Keratinocyte (primary cell): ENCODE data around the gene F7. TPM values are rescaled to one million over a fixed set of nuclear protein-coding genes. Genes with fewer than 3 reads are reported as not detected.

ENCODE experiments used
- DNase-seq: peaks from one replicate; pipeline ENCODE4 v3.0.0-alpha.2; 2011; ENCODE audit warnings: low read depth, missing footprints, low spot score
- FAIRE-seq: peaks from 2 replicates; lab custom pipeline; 2011; peaks lifted over from hg19 to GRCh38; lab: Jason Lieb, UNC
- H2AFZ ChIP-seq: 2 replicates; pipeline ENCODE4 v1.6.0; 2012; ENCODE audit warnings: low read length, control low read depth, inconsistent platforms; ENCODE audit not compliant: control insufficient read depth
- H3K27ac ChIP-seq: 2 replicates; pipeline ENCODE4 v1.5.1; 2011; ENCODE audit warnings: low read length; ENCODE audit not compliant: control insufficient read depth, insufficient read depth
- H3K27me3 ChIP-seq: 3 replicates; pipeline ENCODE4 v1.6.0; 2011; ENCODE audit warnings: low read length; ENCODE audit not compliant: control insufficient read depth, insufficient read depth; ENCODE audit errors: extremely low read depth
- H3K36me3 ChIP-seq, 2 experiments: 2 replicates in 1 of 2; 3 replicates in 1 of 2; pipeline ENCODE4 v1.5.1; 2011; ENCODE audit warnings: low read length in 2 of 2, mild to moderate bottlenecking in 1 of 2; ENCODE audit not compliant: control insufficient read depth in 2 of 2, insufficient read depth in 2 of 2; ENCODE audit errors: extremely low read depth in 1 of 2
- H3K4me1 ChIP-seq: 3 replicates; pipeline ENCODE4 v1.5.1; 2011; ENCODE audit warnings: low read length; ENCODE audit not compliant: control insufficient read depth, insufficient read depth; ENCODE audit errors: extremely low read depth
- H3K4me2 ChIP-seq: 3 replicates; pipeline ENCODE4 v1.6.0; 2011; ENCODE audit warnings: low read depth, low read length; ENCODE audit not compliant: control insufficient read depth, insufficient read depth; ENCODE audit errors: extremely low read depth
- H3K4me3 ChIP-seq, 3 experiments: fragments of 200-600 bp in 1 of 3; sonication (generic) in 1 of 3; 2 replicates in 2 of 3; 3 replicates in 1 of 3; pipeline ENCODE4 v1.5.1; 2011 to 2016; ENCODE audit warnings: low read length in 3 of 3, mild to moderate bottlenecking in 3 of 3, control low read depth in 2 of 3, inconsistent platforms in 1 of 3, low read depth in 1 of 3, mixed read lengths in 1 of 3, mixed run types in 1 of 3, moderate library complexity in 1 of 3; ENCODE audit not compliant: control insufficient read depth in 2 of 3, insufficient read depth in 2 of 3; ENCODE audit errors: extremely low read depth in 1 of 3
- H3K79me2 ChIP-seq: 2 replicates; pipeline ENCODE4 v1.6.0; 2012; ENCODE audit warnings: low read length; ENCODE audit not compliant: control insufficient read depth, insufficient read depth
- H3K9ac ChIP-seq: 3 replicates; pipeline ENCODE4 v1.6.0; 2011; ENCODE audit warnings: low read length; ENCODE audit not compliant: control insufficient read depth, insufficient read depth; ENCODE audit errors: extremely low read depth
- H3K9me1 ChIP-seq: 3 replicates; pipeline ENCODE4 v1.6.0; 2011; ENCODE audit warnings: low read length; ENCODE audit not compliant: control insufficient read depth, insufficient read depth; ENCODE audit errors: extremely low read depth
- H3K9me3 ChIP-seq: 2 replicates; pipeline ENCODE4 v1.5.1; 2012; ENCODE audit warnings: low read depth, low read length; ENCODE audit not compliant: control insufficient read depth
- H4K20me1 ChIP-seq: 3 replicates; pipeline ENCODE4 v1.6.0; 2011; ENCODE audit warnings: low read length; ENCODE audit not compliant: control insufficient read depth, insufficient read depth; ENCODE audit errors: extremely low read depth
- EZH2 ChIP-seq: IDR thresholded peaks from one replicate; pipeline ENCODE4 v1.6.1; 2012; ENCODE audit warnings: inconsistent platforms, mild to moderate bottlenecking, low read length, moderate library complexity
- dilution Hi-C: fragments of 300-500 bp; cut with MboI; formaldehyde crosslinking; loops from one replicate; pipeline ENCODE4 v1.7.0; 2020; ENCODE audit warnings: low sequenced_read_pairs; ENCODE audit not compliant: extremely low pct_ligation_motif_present
- polyA plus RNA-seq, 5 experiments: library from polyadenylated mRNA; depleted of rRNA in 3 of 5; stranded (reverse) in 3 of 5; stranded (forward) in 1 of 5; unstranded in 1 of 5; fragments of >200 nt; gene quantifications; 1 replicate in 1 of 5; 2 replicates in 3 of 5; 3 replicates in 1 of 5; pipeline versions ENCODE4 v1.2.1 to v1.2.3, GENCODE V29; 2011 to 2012; ENCODE audit warnings: missing spikeins in 2 of 5, low read depth in 1 of 5, low replicate concordance in 1 of 5
- TF ChIP-seq, protein P1 (sequence below), 3 experiments: IDR thresholded peaks in 1 of 3; conservative IDR thresholded peaks in 1 of 3; optimal IDR thresholded peaks in 1 of 3; 2 replicates in 2 of 3; 3 replicates in 1 of 3; pipeline versions ENCODE3 to v1.5.1; 2011; ENCODE audit warnings: low read length in 3 of 3, mild to moderate bottlenecking in 3 of 3, moderate library complexity in 2 of 3, control low read depth in 1 of 3, inconsistent platforms in 1 of 3; ENCODE audit not compliant: insufficient read depth in 2 of 3; ENCODE audit errors: extremely low read depth in 1 of 3

Gene F7
- polyA plus RNA-seq, 1 donor (not counting 4 experiments of a cell fraction or from before 2014, with no cell fraction given) = not detected

GRCh38 chr13:113146750-113147149, 41.2 kb downstream of the F7 start:
- no peak overlapping the region for H2AFZ ChIP-seq
- H3K4me3 ChIP-seq = no peak overlapping the region
- no peaks in the 10 kb centered on the region for H3K9me3 ChIP-seq
- no peaks in the 10 kb centered on the region for H3K36me3 ChIP-seq
- no peaks in the 10 kb centered on the region for H3K9me1 ChIP-seq
- H3K27me3 ChIP-seq = peaks cover 6% of the 10 kb centered on the region
- no peak overlapping the region for H3K9ac ChIP-seq
- no peaks in the 10 kb centered on the region for H4K20me1 ChIP-seq
- H3K4me2 ChIP-seq = no peak overlapping the region
- FAIRE-seq = no peak
- no peak overlapping the region for H3K27ac ChIP-seq
- no peak for DNase-seq
- no peaks in the 10 kb centered on the region for H3K4me1 ChIP-seq
- dilution Hi-C loops = no loop called here
- H3K79me2 ChIP-seq = no peaks in the 10 kb centered on the region
- TF ChIP-seq EZH2 = no peak
- TF ChIP-seq, protein P1, sequence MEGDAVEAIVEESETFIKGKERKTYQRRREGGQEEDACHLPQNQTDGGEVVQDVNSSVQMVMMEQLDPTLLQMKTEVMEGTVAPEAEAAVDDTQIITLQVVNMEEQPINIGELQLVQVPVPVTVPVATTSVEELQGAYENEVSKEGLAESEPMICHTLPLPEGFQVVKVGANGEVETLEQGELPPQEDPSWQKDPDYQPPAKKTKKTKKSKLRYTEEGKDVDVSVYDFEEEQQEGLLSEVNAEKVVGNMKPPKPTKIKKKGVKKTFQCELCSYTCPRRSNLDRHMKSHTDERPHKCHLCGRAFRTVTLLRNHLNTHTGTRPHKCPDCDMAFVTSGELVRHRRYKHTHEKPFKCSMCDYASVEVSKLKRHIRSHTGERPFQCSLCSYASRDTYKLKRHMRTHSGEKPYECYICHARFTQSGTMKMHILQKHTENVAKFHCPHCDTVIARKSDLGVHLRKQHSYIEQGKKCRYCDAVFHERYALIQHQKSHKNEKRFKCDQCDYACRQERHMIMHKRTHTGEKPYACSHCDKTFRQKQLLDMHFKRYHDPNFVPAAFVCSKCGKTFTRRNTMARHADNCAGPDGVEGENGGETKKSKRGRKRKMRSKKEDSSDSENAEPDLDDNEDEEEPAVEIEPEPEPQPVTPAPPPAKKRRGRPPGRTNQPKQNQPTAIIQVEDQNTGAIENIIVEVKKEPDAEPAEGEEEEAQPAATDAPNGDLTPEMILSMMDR (optimal IDR thresholded peaks at IDR 0.05 in 1 of 3, IDR thresholded peaks at IDR 0.05 in 1 of 3, conservative IDR thresholded peaks at IDR 0.05 in 1 of 3; ENCODE audit: extremely low read depth in 1 of 3, insufficient read depth in 2 of 3, low read length in 3 of 3) = no peak

- DNase-seq = no peak
- peaks cover 11% of the 10 kb centered on the region for H3K27me3 ChIP-seq
Observed at GRCh38 chr13:113147206-113147605, 41.6 kb downstream of the F7 start.

More at GRCh38 chr13:113147206-113147605, 41.6 kb downstream of the F7 start:
- Histone ChIP-seq H3K79me2 (no peaks in the 10 kb centered on the region), H4K20me1 (no peaks in the 10 kb centered on the region), H3K27ac (no peak overlapping the region), H3K36me3 (no peaks in the 10 kb centered on the region), H3K4me2 (no peak overlapping the region), H3K4me3 (no peak overlapping the region), H3K9me3 (no peaks in the 10 kb centered on the region), H3K9ac (no peak overlapping the region), H3K9me1 (no peaks in the 10 kb centered on the region), H3K4me1 (no peaks in the 10 kb centered on the region), H2AFZ (no peak overlapping the region)
- no peak for TF ChIP-seq EZH2
- TF ChIP-seq, protein P1 (optimal IDR thresholded peaks at IDR 0.05 in 1 of 3, IDR thresholded peaks at IDR 0.05 in 1 of 3, conservative IDR thresholded peaks at IDR 0.05 in 1 of 3; ENCODE audit: extremely low read depth in 1 of 3, insufficient read depth in 2 of 3, low read length in 3 of 3) = no peak
- dilution Hi-C loops = no loop called here
- no peak for FAIRE-seq
